ENCODE measurements around the gene ADH7.

ADH7 gene

GRCh38 chr4:99404595-99405287, 30.4 kb downstream of the ADH7 start:
- TF ChIP-seq POLR2A (IDR thresholded peaks at IDR 0.05; ENCODE audit: low read depth, low read length): no peak
- peak; percentile 85 for FAIRE-seq
- DNase-seq (ENCODE audit: insufficient read length, low spot score): peak; percentile 3

- DNase-seq (ENCODE audit: insufficient read length, low spot score) (no peak), FAIRE-seq (no peak)
- no peak for TF ChIP-seq POLR2A (IDR thresholded peaks at IDR 0.05; ENCODE audit: low read depth, low read length)
Observed at GRCh38 chr4:99403380-99404184, 31.6 kb downstream of the ADH7 start.

- DNase-seq (ENCODE audit: insufficient read length, low spot score) (no peak), FAIRE-seq (no peak)
- TF ChIP-seq POLR2A (IDR thresholded peaks at IDR 0.05; ENCODE audit: low read depth, low read length): no peak
Observed at GRCh38 chr4:99402765-99403164, 32.4 kb downstream of the ADH7 start.

GRCh38 chr4:99400831-99401230, 34.3 kb downstream of the ADH7 start:
- FAIRE-seq: no peak
- TF ChIP-seq POLR2A (IDR thresholded peaks at IDR 0.05; ENCODE audit: low read depth, low read length): no peak
- no peak for DNase-seq (ENCODE audit: insufficient read length, low spot score)

GRCh38 chr4:99399017-99399416, 36.1 kb downstream of the ADH7 start:
- DNase-seq (ENCODE audit: insufficient read length, low spot score) (no peak), FAIRE-seq (no peak)
- no peak for TF ChIP-seq POLR2A (IDR thresholded peaks at IDR 0.05; ENCODE audit: low read depth, low read length)

- TF ChIP-seq POLR2A (IDR thresholded peaks at IDR 0.05; ENCODE audit: low read depth, low read length): no peak
- DNase-seq (ENCODE audit: insufficient read length, low spot score) (no peak), FAIRE-seq (no peak)
Observed at GRCh38 chr4:99395595-99396364, 39.4 kb downstream of the ADH7 start.

GRCh38 chr4:99394896-99395295, 40.2 kb downstream of the ADH7 start:
- no peak for TF ChIP-seq POLR2A (IDR thresholded peaks at IDR 0.05; ENCODE audit: low read depth, low read length)
- DNase-seq (ENCODE audit: insufficient read length, low spot score): no peak
- FAIRE-seq: no peak

GRCh38 chr4:99390055-99390454, 45.1 kb downstream of the ADH7 start:
- TF ChIP-seq POLR2A (IDR thresholded peaks at IDR 0.05; ENCODE audit: low read depth, low read length): no peak
- no peak for DNase-seq (ENCODE audit: insufficient read length, low spot score)

GRCh38 chr4:99389606-99390005, 45.5 kb downstream of the ADH7 start:
- DNase-seq (ENCODE audit: insufficient read length, low spot score) (no peak), FAIRE-seq (no peak)
- TF ChIP-seq POLR2A (IDR thresholded peaks at IDR 0.05; ENCODE audit: low read depth, low read length): no peak

More at GRCh38 chr4:99390055-99390454, 45.1 kb downstream of the ADH7 start:
- FAIRE-seq: no peak

GRCh38 chr4:99383833-99384392, 51.2 kb downstream of the ADH7 start:
- no peak for DNase-seq (ENCODE audit: insufficient read length, low spot score)
- FAIRE-seq: no peak
- no peak for TF ChIP-seq POLR2A (IDR thresholded peaks at IDR 0.05; ENCODE audit: low read depth, low read length)

GRCh38 chr4:99383399-99383798, 51.7 kb downstream of the ADH7 start:
- no peak for TF ChIP-seq POLR2A (IDR thresholded peaks at IDR 0.05; ENCODE audit: low read depth, low read length)
- FAIRE-seq (no peak), DNase-seq (ENCODE audit: insufficient read length, low spot score) (no peak)

- no peak for TF ChIP-seq POLR2A (IDR thresholded peaks at IDR 0.05; ENCODE audit: low read depth, low read length)
- FAIRE-seq (no peak), DNase-seq (ENCODE audit: insufficient read length, low spot score) (no peak)
Observed at GRCh38 chr4:99382745-99383360, 52.3 kb downstream of the ADH7 start.

- no peak for TF ChIP-seq POLR2A (IDR thresholded peaks at IDR 0.05; ENCODE audit: low read depth, low read length)
- FAIRE-seq: no peak
- DNase-seq (ENCODE audit: insufficient read length, low spot score): no peak
Observed at GRCh38 chr4:99381588-99382175, 53.5 kb downstream of the ADH7 start.
